ENCODE data around the gene TFDP3.

Gene TFDP3

DNA sequence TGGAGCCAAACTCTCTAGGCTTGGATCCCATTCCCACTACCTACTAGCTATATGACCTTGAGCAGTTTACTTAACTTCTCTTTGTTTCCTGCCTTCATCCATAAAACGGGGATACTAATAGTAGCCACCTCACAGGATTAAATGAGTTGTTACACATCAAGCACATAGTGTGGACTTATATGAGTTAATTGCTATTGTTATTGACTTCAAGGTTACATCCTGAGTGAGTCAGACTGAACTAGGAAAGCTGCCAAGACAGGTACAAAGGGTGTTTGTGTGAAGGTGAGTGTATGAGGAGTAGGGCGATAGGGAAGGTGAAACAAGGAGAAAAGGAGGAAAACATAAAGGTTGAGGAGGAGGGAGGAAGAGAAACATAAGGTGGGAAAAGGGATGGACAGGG is 32.2 kb downstream of the TFDP3 start:
- DNase-seq (ENCODE audit: low spot score) = no peak

DNA sequence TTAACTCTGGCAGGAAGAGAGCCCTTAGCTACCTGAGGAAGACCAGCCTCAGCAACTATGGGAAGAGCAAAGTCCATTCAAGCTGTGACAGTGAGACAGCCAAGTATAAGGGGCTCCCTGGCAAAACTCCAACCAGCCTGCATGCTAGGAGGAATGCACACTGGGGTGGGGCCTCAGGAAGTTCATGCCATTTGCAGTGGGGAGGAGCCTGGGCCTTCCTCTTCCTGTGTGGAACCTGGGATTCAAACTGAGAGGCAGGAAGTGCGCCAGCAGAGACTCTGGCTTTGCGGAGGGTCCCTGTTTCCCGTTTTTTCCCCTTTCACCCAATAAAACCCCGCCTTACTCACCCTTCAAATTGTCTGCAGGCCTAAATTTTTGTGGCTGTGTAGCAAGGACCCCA is 33.0 kb downstream of the TFDP3 start:
- DNase-seq (ENCODE audit: low spot score) = no peak

GRCh38 chrX:133183806-133184205 is 34.3 kb downstream of the TFDP3 start:
- DNase-seq (ENCODE audit: low spot score) = no peak

- no peak for DNase-seq (ENCODE audit: low spot score)
Measured at GRCh38 chrX:133179500-133179899, 38.7 kb downstream of the TFDP3 start.

DNA sequence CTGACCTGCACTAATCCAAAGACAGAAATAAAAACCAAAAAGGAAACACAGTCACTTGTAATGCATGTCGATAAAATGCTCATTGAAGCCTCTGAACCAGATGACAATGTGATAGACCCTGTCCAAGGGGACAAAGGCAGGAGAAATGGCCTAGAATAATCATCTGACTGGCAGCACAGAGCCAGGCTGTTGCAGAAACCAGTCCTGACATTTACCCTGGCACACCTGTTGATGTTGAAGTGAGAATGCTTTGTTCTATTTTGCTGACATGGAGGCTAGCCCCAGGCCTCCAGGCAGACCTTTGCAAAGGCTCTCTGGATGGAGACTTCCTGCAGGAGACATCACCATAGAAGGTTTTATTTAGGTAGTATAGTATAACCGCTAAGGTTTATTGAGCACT is 41.0 kb downstream of the TFDP3 start:
- no peak for DNase-seq (ENCODE audit: low spot score)

GRCh38 chrX:133175605-133176004 is 42.5 kb downstream of the TFDP3 start:
- no peak for DNase-seq (ENCODE audit: low spot score)

DNA sequence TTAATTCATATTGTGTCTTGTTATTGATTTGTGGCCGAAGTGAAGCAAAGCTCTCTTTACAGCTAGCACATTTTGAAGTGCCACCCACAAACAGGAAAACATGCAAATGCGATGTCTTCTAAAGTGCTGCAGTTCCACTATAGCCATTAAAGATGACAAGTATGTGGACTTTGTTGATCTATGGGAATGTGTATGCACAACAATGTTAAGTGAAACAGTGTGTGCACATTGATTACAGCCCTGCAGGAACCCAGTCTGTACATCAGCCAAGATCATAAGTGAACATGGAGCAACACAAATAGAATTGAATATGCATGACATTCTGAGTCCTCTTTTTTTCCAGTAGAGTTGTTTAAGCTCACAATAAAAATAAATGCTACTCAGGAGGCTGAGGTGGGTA is 43.0 kb downstream of the TFDP3 start:
- DNase-seq (ENCODE audit: low spot score) = no peak

- DNase-seq (ENCODE audit: low spot score) = no peak
Measured at GRCh38 chrX:133171962-133172708, 46.0 kb downstream of the TFDP3 start.
